Measurements from ENCODE around the gene MAPKBP1.

Gene MAPKBP1

GRCh38 chr15:41779662-41780157 lies 5.4 kb downstream of the MAPKBP1 start:
- no peak for DNase-seq (ENCODE audit: low read depth in 1 of 2, low spot score in 1 of 2)
- no peak overlapping the region for H3K4me3 ChIP-seq (replicated peaks; ENCODE audit: insufficient read depth, low read length)
- H3K27me3 ChIP-seq (ENCODE audit: insufficient read depth, poor library complexity, severe bottlenecking): no peaks in the 10 kb centered on the region
- no peak overlapping the region for H3K27ac ChIP-seq (replicated peaks)
- TF ChIP-seq GABPA (IDR thresholded peaks at IDR 0.05; ENCODE audit: low read depth): no peak
- TF ChIP-seq CTCF (IDR thresholded peaks at IDR 0.05; ENCODE audit: insufficient read depth, low read length): no peak
- TF ChIP-seq REST (IDR thresholded peaks at IDR 0.05; ENCODE audit: insufficient replicate concordance, low read depth): no peak
- TF ChIP-seq POLR2AphosphoS5 (IDR thresholded peaks at IDR 0.05; ENCODE audit: low read depth): no peak
- TF ChIP-seq SPI1 (IDR thresholded peaks at IDR 0.05; ENCODE audit: borderline replicate concordance, low read depth): no peak

GRCh38 chr15:41780266-41780665 lies 6.0 kb downstream of the MAPKBP1 start:
- TF ChIP-seq CTCF (IDR thresholded peaks at IDR 0.05; ENCODE audit: insufficient read depth, low read length) (no peak), GABPA (IDR thresholded peaks at IDR 0.05; ENCODE audit: low read depth) (no peak), SPI1 (IDR thresholded peaks at IDR 0.05; ENCODE audit: borderline replicate concordance, low read depth) (no peak), REST (IDR thresholded peaks at IDR 0.05; ENCODE audit: insufficient replicate concordance, low read depth) (no peak), POLR2AphosphoS5 (IDR thresholded peaks at IDR 0.05; ENCODE audit: low read depth) (no peak)
- H3K27ac ChIP-seq (replicated peaks): no peak overlapping the region
- H3K27me3 ChIP-seq (ENCODE audit: insufficient read depth, poor library complexity, severe bottlenecking): no peaks in the 10 kb centered on the region
- DNase-seq (ENCODE audit: low read depth in 1 of 2, low spot score in 1 of 2): no peak
- H3K4me3 ChIP-seq (replicated peaks; ENCODE audit: insufficient read depth, low read length): no peak overlapping the region

- no peaks in the 10 kb centered on the region for H3K27me3 ChIP-seq (ENCODE audit: insufficient read depth, poor library complexity, severe bottlenecking)
- no peak overlapping the region for H3K4me3 ChIP-seq (replicated peaks; ENCODE audit: insufficient read depth, low read length)
- no peak for TF ChIP-seq CTCF (IDR thresholded peaks at IDR 0.05; ENCODE audit: insufficient read depth, low read length)
- DNase-seq (ENCODE audit: low read depth in 1 of 2, low spot score in 1 of 2): no peak
- no peak overlapping the region for H3K27ac ChIP-seq (replicated peaks)
These were observed 6.4 kb downstream of the MAPKBP1 start for GRCh38 chr15:41780727-41781126.
